Small intestine (tissue), 16 donors: ENCODE results near the gene CMA1. TPM values are rescaled to one million over a fixed set of nuclear protein-coding genes. Genes with fewer than 3 reads are reported as not detected.
"Not testable (repeated sequence)": the region's sequence is repeated elsewhere in the genome, so short reads cannot be mapped to it uniquely, and the experiment has no call there.

Source experiments
- DNase-seq, 2 donors: peaks; one replicate each; pipeline versions ENCODE4 v3.0.0 to v3.0.0-alpha.2; 2013
- FAIRE-seq: peaks from 2 replicates; lab custom pipeline; 2012; peaks lifted over from hg19 to GRCh38; lab: Jason Lieb, UNC
- H3K27ac ChIP-seq, 3 donors: one replicate each; pipeline ENCODE4 v1.5.1; 2013; ENCODE audit warnings: low read length in 2 of 3, mild to moderate bottlenecking in 2 of 3, control low read depth in 1 of 3, inconsistent platforms in 1 of 3, low read depth in 1 of 3, moderate library complexity in 1 of 3
- H3K27me3 ChIP-seq, 3 donors: one replicate each; pipeline ENCODE4 v1.6.1; 2013; ENCODE audit warnings: low read length in 3 of 3, inconsistent platforms in 1 of 3; ENCODE audit not compliant: control insufficient read depth in 3 of 3, insufficient read depth in 3 of 3
- H3K36me3 ChIP-seq, 3 donors: one replicate each; pipeline ENCODE4 v1.6.1; 2013; ENCODE audit warnings: low read length in 3 of 3, inconsistent platforms in 1 of 3, low read depth in 1 of 3, mild to moderate bottlenecking in 1 of 3, moderate library complexity in 1 of 3; ENCODE audit not compliant: control insufficient read depth in 3 of 3, insufficient read depth in 2 of 3
- H3K4me1 ChIP-seq, 3 donors: one replicate each; pipeline ENCODE4 v1.6.1; 2013; ENCODE audit warnings: low read length in 2 of 3, inconsistent platforms in 1 of 3, low read depth in 1 of 3, mild to moderate bottlenecking in 1 of 3, moderate library complexity in 1 of 3; ENCODE audit not compliant: control insufficient read depth in 3 of 3, insufficient read depth in 2 of 3
- H3K4me3 ChIP-seq, 3 donors: one replicate each; pipeline ENCODE4 v1.5.1; 2013; ENCODE audit warnings: low read length in 3 of 3, control low read depth in 1 of 3, inconsistent platforms in 1 of 3, low read depth in 1 of 3, mild to moderate bottlenecking in 1 of 3, moderate library complexity in 1 of 3
- H3K9me3 ChIP-seq, 2 donors: one replicate each; pipeline ENCODE4 v1.6.1; 2013; ENCODE audit warnings: low read depth in 1 of 2, low read length in 1 of 2; ENCODE audit not compliant: control insufficient read depth in 2 of 2, insufficient read depth in 1 of 2
- WGBS, 3 donors: extraction: QIAGEN DNeasy Blood & Tissue Kit; methylation state at CpG; one replicate each; pipeline ENCODE4 v1.1.7; 2013; 5-methylcytosine and 5-hydroxymethylcytosine counted together
- long read RNA-seq, 10 donors: transcript quantifications; one replicate each; lab custom pipeline, GENCODE V29; 2026
- polyA plus RNA-seq, 4 donors: library from polyadenylated mRNA; stranded (reverse) in 3 of 4; unstranded in 1 of 4; fragments of 200-250 nt in 3 of 4; fragments of 120-200 nt in 1 of 4; gene quantifications; one replicate each; pipeline versions ENCODE4 v1.2.1 to v1.2.3, GENCODE V29; 2013
- donor health status: healthy with polysubstance abuse.
- donor health status: control.
- donor health status: control.
- donor health status: Bipolar disorder and iron deficiency.
- donor health status: healthy.

The CMA1 gene, protein sequence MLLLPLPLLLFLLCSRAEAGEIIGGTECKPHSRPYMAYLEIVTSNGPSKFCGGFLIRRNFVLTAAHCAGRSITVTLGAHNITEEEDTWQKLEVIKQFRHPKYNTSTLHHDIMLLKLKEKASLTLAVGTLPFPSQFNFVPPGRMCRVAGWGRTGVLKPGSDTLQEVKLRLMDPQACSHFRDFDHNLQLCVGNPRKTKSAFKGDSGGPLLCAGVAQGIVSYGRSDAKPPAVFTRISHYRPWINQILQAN
- 1 to 10 TPM in 2 of 4 donors, not detected in 2; 1.1 to 1.4 TPM for polyA plus RNA-seq
- long read RNA-seq, donor 1: 0 reads
- long read RNA-seq, donor 2: 0 reads
- long read RNA-seq, donor 3: 0 reads
- long read RNA-seq, donor 4: 0 reads
- long read RNA-seq, donor 5: 0 reads
- long read RNA-seq, donor 6: 0 reads
- long read RNA-seq, donor 7: 0 reads
- long read RNA-seq, donor 8: 0 reads
- long read RNA-seq, donor 9: 0 reads
- long read RNA-seq, donor 10: 0 reads

- Histone ChIP-seq H3K4me3 (no peak within 1 kb of the TSS), H3K27me3 (no peaks in the 10 kb centered on the region), H3K9me3 (no peaks in the 10 kb centered on the region), H3K4me1 (no peaks in the 10 kb centered on the region), H3K36me3 (no peaks in the 10 kb centered on the region), H3K27ac (no peak within 1 kb of the TSS)
- FAIRE-seq (no peak), DNase-seq (no peak)
- 31 to 58% (median 38%) methylated on average over 3 of the region's 3 CpGs for whole genome bisulfite sequencing, 3 donors
Observed at GRCh38 chr14:24508155-24508840, at the start of gene CMA1. Gene CMA1 (minus strand): TSS chr14:24508265. CDS start chr14:24508235, 30 bp downstream.

GRCh38 chr14:24556756-24557155, 48.7 kb upstream of the CMA1 start:
- Histone ChIP-seq H3K9me3 (no peaks in the 10 kb centered on the region), H3K36me3 (no peaks in the 10 kb centered on the region), H3K27ac (no peak overlapping the region), H3K4me1 (no peaks in the 10 kb centered on the region), H3K27me3 (no peaks in the 10 kb centered on the region), H3K4me3 (no peak overlapping the region)
- WGBS, 3 donors: 55 to 63% (median 56%) methylated on average over 4 of the region's 4 CpGs
- DNase-seq (no peak), FAIRE-seq (no peak)

DNA sequence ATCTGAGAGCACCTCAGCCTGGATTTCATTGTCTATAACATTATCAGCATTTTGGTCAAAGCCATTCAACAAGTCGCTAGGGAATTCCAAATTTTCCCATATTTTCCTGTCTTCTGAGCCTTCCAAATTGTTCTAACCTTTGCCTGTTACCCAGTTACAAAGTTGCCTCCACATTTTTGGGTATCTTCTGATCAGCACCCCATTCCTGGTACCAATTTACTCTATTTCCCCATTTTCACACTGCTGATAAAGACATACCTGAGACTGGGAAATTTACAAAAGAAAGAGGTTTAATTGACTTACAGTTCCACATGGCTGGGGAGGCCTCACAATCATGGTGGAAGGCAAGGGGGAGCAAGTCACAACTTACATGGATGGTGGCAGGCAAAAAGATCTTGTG, 41.0 kb upstream of the CMA1 start:
- H3K4me3 ChIP-seq, FAIRE-seq, H3K27ac ChIP-seq, DNase-seq, H3K27me3 ChIP-seq, H3K36me3 ChIP-seq, H3K4me1 ChIP-seq, H3K9me3 ChIP-seq: not testable (repeated sequence)
- WGBS, 3 donors: 39 to 56% (median 52%) methylated on average over 1 of the region's 1 CpG

DNA sequence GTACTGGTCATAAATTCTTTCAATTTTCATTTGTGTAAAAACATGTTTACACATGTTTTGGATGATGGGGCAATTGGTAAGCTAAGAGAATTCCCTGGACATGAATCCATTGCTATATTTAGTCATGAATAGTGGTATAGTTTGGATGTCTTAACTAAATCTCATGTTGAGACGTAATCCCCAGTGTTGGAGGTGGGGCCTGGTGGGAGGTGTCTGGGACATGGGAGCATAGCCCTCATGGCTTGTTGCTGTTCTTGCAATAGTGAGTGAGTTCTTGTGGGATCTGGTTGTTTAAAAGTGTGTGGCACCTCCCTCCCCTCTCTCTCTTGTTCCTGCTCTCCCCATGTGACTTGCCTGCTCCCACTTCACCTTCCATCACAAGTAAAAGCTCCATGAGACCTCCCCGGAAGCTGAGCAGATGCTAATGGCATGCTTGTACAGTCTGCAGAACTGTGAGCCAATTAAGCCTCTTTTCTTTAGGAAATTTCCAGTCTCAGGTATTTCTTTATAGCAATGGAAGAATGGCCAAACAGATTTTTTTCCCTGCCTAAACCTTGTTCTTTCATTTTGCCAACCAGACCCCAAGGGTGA, 34.4 kb upstream of the CMA1 start:
- H3K4me3 ChIP-seq: no peak overlapping the region
- no peaks in the 10 kb centered on the region for H3K9me3 ChIP-seq
- WGBS, 3 donors: 79 to 85% (median 85%) methylated on average over 2 of the region's 2 CpGs
- peaks cover 0 to under 1% (median 0%) of the 10 kb centered on the region in 3 donors for H3K27me3 ChIP-seq
- no peaks in the 10 kb centered on the region for H3K4me1 ChIP-seq
- H3K36me3 ChIP-seq: no peaks in the 10 kb centered on the region
- FAIRE-seq (no peak), DNase-seq (no peak)
- H3K27ac ChIP-seq: no peak overlapping the region

GRCh38 chr14:24535737-24536136, 27.7 kb upstream of the CMA1 start:
- 47 to 70% (median 60%) methylated on average over 1 of the region's 1 CpG for WGBS, 3 donors
- DNase-seq: no peak
- H3K9me3 ChIP-seq: no peaks in the 10 kb centered on the region
- H3K27ac ChIP-seq: no peak overlapping the region
- H3K27me3 ChIP-seq: peaks cover 0 to 2% (median 0%) of the 10 kb centered on the region in 3 donors
- no peak for FAIRE-seq
- no peaks in the 10 kb centered on the region for H3K36me3 ChIP-seq
- no peaks in the 10 kb centered on the region for H3K4me1 ChIP-seq
- no peak overlapping the region for H3K4me3 ChIP-seq

- DNase-seq (no peak), FAIRE-seq (no peak)
- Histone ChIP-seq H3K4me1 (no peaks in the 10 kb centered on the region), H3K27ac (no peak overlapping the region), H3K9me3 (no peaks in the 10 kb centered on the region), H3K36me3 (no peaks in the 10 kb centered on the region), H3K4me3 (no peak overlapping the region), H3K27me3 (peaks cover 0 to 2% (median 0%) of the 10 kb centered on the region in 3 donors)
- 58 to 61% (median 59%) methylated on average over 3 of the region's 3 CpGs for WGBS, 3 donors
Observed at GRCh38 chr14:24534286-24534685, 26.2 kb upstream of the CMA1 start.

DNA sequence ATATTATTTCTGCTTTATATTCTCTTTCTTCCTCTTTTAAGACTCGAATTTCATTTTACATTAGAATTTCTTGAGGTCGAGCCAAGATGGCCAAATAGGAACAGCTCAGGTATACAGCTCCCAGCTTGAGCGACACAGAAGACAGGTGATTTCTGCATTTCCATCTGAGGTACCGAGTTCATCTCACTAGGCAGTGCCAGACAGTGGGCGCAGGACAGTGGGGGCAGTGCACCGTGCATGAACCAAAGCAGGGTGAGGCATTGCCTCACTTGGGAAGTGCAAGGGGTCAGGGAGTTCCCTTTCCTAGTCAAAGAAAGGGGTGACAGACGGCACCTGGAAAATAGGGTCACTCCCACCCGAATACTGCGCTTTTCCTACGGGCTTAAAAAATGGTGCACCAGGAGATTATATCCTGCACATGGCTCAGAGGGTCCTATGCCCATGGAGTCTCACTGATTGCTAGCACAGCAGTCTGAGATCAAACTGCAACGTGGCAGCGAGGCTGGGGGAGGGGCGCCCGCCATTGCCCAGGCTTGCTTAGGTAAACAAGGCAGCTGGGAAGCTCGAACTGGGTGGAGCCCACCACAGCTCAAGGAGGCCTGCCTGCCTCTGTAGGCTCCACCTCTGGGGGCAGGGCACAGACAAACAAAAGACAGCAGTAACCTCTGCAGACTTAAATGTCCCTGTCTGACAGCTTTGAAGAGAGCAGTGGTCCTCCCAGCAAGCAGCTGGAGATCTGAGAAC, 18.0 kb upstream of the CMA1 start:
- not testable (repeated sequence) for H3K4me3 ChIP-seq, H3K9me3 ChIP-seq, FAIRE-seq, H3K27ac ChIP-seq, DNase-seq, H3K36me3 ChIP-seq, H3K27me3 ChIP-seq, H3K4me1 ChIP-seq
- WGBS, 3 donors: 72 to 75% (median 74%) methylated on average over 13 to 15 of the region's 15 CpGs

DNA sequence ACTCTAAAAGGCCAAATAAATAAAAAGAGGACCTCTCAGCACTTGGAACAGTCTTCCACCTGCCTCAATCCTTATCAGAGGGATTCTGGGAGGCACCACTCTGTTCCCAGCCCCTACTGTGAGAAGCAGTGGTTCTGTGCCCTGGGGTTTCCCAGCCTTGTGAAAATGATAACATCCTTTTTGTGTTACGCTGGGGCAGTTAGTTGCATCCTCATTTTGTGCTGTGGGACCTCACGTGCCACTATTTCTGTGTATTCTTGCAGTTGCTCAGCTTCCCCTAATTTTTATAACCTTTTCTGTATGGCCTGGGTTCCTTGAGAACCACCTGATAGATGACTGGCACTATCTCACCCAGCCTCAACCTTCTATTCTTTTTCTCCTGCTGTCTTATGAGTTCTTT, 10.8 kb upstream of the CMA1 start:
- no peaks in the 10 kb centered on the region for H3K36me3 ChIP-seq
- 70 to 76% (median 73%) methylated on average over 2 of the region's 2 CpGs for WGBS, 3 donors
- H3K4me3 ChIP-seq: no peak overlapping the region
- H3K27me3 ChIP-seq: no peaks in the 10 kb centered on the region
- DNase-seq (no peak), FAIRE-seq (no peak)
- no peaks in the 10 kb centered on the region for H3K9me3 ChIP-seq
- no peak overlapping the region for H3K27ac ChIP-seq
- no peaks in the 10 kb centered on the region for H3K4me1 ChIP-seq
